Measurements from ENCODE around the gene SRGAP3.

- TF ChIP-seq POLR2A (IDR thresholded peaks at IDR 0.05) (no peak), EP300 (IDR thresholded peaks at IDR 0.05) (no peak), CTCF (IDR thresholded peaks at IDR 0.05) (no peak)
These were observed 160.7 kb downstream of the SRGAP3 start for GRCh38 chr3:9088441-9089353.

All from gastroesophageal sphincter (tissue), 3 donors.